Mucosa of stomach (tissue), 1 donor: ENCODE data around the gene TEKT2.
A peak's percentile ranks its signal among the peaks of the same experiment; 100 is the strongest.

Source experiments
- H3K27me3 ChIP-seq: one replicate; pipeline ENCODE4 v1.7.0; 2013; ENCODE audit warnings: mild to moderate bottlenecking, low read length; ENCODE audit not compliant: control insufficient read depth, insufficient read depth
- H3K36me3 ChIP-seq: one replicate; pipeline ENCODE4 v1.7.0; 2013; ENCODE audit warnings: low read length; ENCODE audit not compliant: control insufficient read depth, insufficient read depth
- H3K4me1 ChIP-seq: one replicate; pipeline ENCODE4 v1.7.0; 2013; ENCODE audit warnings: mild to moderate bottlenecking, low read length; ENCODE audit not compliant: control insufficient read depth, insufficient read depth
- H3K4me3 ChIP-seq: one replicate; pipeline ENCODE4 v1.7.0; 2013; ENCODE audit warnings: low read length
- H3K9ac ChIP-seq: one replicate; pipeline ENCODE4 v1.7.0; 2013; ENCODE audit warnings: mild to moderate bottlenecking, low read length, moderate library complexity
- H3K9me3 ChIP-seq: one replicate; pipeline ENCODE4 v1.7.0; 2013; ENCODE audit warnings: mild to moderate bottlenecking, low read length, moderate library complexity; ENCODE audit not compliant: control insufficient read depth
- donor health status: Pancreatic carcinoma.

The TEKT2 gene

GRCh38 chr1:36080236-36080635 lies 3.7 kb upstream of the TEKT2 start:
- Histone ChIP-seq H3K27me3 (peaks cover 20% of the 10 kb centered on the region), H3K4me3 (no peak overlapping the region), H3K9me3 (no peaks in the 10 kb centered on the region), H3K36me3 (no peaks in the 10 kb centered on the region), H3K4me1 (peaks cover 9% of the 10 kb centered on the region), H3K9ac (no peak overlapping the region)

DNA sequence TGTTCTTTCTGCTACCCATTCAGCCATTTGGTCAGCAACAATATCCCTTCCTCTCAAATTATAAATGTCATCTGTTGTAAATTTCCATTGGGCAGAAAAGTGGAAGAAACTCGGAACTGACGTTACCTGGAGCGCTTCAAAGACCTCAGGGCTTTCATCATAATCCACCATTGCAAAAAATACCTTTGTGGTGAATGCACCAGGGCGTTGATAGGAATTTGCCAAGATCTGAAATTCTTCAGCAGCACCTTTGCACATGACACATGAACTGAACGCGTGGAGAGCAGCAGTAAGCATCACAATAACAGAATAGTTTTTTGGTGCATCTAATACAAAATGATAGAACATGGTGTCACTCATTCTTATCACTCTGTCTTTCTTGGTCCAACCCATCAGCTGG lies 3.1 kb upstream of the TEKT2 start:
- Histone ChIP-seq H3K9me3 (no peaks in the 10 kb centered on the region), H3K36me3 (no peaks in the 10 kb centered on the region), H3K9ac (no peak overlapping the region), H3K27me3 (peaks cover 20% of the 10 kb centered on the region), H3K4me3 (no peak overlapping the region), H3K4me1 (peaks cover 9% of the 10 kb centered on the region)

GRCh38 chr1:36081926-36082485 lies 1.9 kb upstream of the TEKT2 start:
- Histone ChIP-seq H3K4me1 (peaks cover 9% of the 10 kb centered on the region), H3K36me3 (no peaks in the 10 kb centered on the region), H3K27me3 (peaks cover 20% of the 10 kb centered on the region), H3K4me3 (no peak overlapping the region), H3K9me3 (no peaks in the 10 kb centered on the region), H3K9ac (no peak overlapping the region)

DNA sequence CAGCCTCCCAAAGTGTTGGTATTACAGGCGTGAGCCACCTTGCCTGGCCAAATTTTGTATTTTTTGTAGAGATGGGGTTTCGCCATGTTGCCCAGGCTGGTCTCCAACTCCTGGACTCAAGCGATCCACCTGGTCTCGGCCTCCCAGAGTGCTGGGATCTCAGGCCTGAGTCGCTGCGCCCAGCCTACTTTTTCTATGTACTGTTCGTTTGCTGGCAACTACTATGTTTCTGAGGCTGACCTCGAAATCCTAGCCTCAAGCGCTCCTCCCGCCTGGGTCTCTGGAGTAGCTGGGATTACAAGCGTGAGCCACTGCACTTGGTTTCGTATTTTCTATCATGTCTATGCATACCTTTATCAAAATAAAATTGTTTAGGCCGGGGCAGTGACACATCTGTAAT lies 675 bp upstream of the TEKT2 start:
- peaks cover 10% of the 10 kb centered on the region for H3K4me1 ChIP-seq
- H3K9me3 ChIP-seq: no peaks in the 10 kb centered on the region
- no peak overlapping the region for H3K4me3 ChIP-seq
- no peak overlapping the region for H3K9ac ChIP-seq
- peaks cover 20% of the 10 kb centered on the region for H3K27me3 ChIP-seq
- no peaks in the 10 kb centered on the region for H3K36me3 ChIP-seq

DNA sequence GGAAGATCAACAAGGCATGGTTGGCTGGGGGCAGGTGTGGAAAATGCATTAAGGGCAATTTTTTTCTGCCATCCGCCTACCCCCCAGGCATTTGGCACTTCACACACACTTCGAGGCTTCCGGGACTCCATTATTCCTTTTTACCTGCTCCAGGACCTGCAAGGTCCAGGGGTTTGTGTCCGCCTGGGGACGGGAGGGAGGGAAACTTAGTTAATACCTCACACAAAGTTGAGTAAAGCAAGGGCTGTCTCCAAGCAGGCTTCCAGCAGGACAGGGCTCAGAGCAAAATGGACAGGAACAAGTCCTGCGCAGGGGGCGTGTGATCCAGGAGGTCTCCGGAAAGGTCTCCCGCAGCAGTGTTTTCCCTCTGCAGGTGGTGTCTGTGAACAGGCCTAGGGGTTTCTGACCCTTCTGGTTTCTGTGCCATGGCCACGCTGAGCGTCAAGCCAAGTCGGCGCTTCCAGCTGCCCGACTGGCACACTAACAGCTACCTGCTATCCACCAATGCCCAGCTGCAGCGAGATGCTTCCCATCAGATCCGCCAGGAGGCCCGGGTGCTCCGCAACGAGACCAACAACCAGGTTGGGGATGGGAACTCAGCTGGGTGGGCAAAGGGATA lies 712 bp downstream of the TEKT2 start:
- H3K4me3 ChIP-seq: peak overlapping the region; percentile 38
- H3K4me1 ChIP-seq: peaks cover 13% of the 10 kb centered on the region
- no peaks in the 10 kb centered on the region for H3K9me3 ChIP-seq
- H3K36me3 ChIP-seq: no peaks in the 10 kb centered on the region
- peak overlapping the region; percentile 66 for H3K9ac ChIP-seq
- peaks cover 20% of the 10 kb centered on the region for H3K27me3 ChIP-seq

DNA sequence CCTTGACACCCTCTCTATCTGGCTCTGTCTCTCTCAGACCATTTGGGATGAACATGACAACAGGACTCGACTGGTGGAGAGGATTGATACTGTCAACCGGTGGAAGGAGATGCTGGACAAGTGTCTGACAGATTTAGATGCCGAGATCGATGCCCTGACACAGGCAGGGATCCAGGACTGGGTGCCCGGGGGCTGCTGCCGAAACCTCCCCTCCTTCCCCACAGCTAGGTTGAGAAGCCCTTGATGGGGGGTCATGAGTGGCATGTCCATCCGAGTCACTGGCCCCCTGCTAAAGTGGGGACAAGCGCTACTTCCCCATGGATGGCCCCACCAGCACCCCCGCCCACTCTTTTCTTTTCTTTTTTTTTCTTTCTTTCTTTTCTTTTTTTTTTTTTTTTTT lies 1.2 kb downstream of the TEKT2 start:
- H3K27me3 ChIP-seq: peaks cover 20% of the 10 kb centered on the region
- no peaks in the 10 kb centered on the region for H3K9me3 ChIP-seq
- no peak overlapping the region for H3K4me3 ChIP-seq
- H3K4me1 ChIP-seq: peaks cover 13% of the 10 kb centered on the region
- H3K9ac ChIP-seq: no peak overlapping the region
- no peaks in the 10 kb centered on the region for H3K36me3 ChIP-seq

- peaks cover 20% of the 10 kb centered on the region for H3K27me3 ChIP-seq
- no peak overlapping the region for H3K4me3 ChIP-seq
- H3K9ac ChIP-seq: no peak overlapping the region
- H3K9me3 ChIP-seq: no peaks in the 10 kb centered on the region
- H3K4me1 ChIP-seq: peaks cover 13% of the 10 kb centered on the region
- no peaks in the 10 kb centered on the region for H3K36me3 ChIP-seq
Observed at GRCh38 chr1:36085686-36086526, 2.0 kb downstream of the TEKT2 start.

- Histone ChIP-seq H3K9me3 (no peaks in the 10 kb centered on the region), H3K4me1 (peaks cover 13% of the 10 kb centered on the region), H3K9ac (no peak overlapping the region), H3K36me3 (peaks cover 3% of the 10 kb centered on the region), H3K27me3 (peaks cover 20% of the 10 kb centered on the region), H3K4me3 (no peak overlapping the region)
Observed at GRCh38 chr1:36086529-36087232, 2.8 kb downstream of the TEKT2 start.

- peaks cover 13% of the 10 kb centered on the region for H3K4me1 ChIP-seq
- peaks cover 9% of the 10 kb centered on the region for H3K36me3 ChIP-seq
- no peak overlapping the region for H3K9ac ChIP-seq
- no peaks in the 10 kb centered on the region for H3K9me3 ChIP-seq
- no peak overlapping the region for H3K4me3 ChIP-seq
- peaks cover 17% of the 10 kb centered on the region for H3K27me3 ChIP-seq
Observed at GRCh38 chr1:36087233-36088123, 3.6 kb downstream of the TEKT2 start.

- Histone ChIP-seq H3K4me3 (peak overlapping the region; percentile 24), H3K9me3 (no peaks in the 10 kb centered on the region), H3K27me3 (peaks cover 17% of the 10 kb centered on the region), H3K36me3 (peaks cover 16% of the 10 kb centered on the region), H3K4me1 (peaks cover 13% of the 10 kb centered on the region), H3K9ac (peak overlapping the region; percentile 79)
Observed at GRCh38 chr1:36088265-36088576, 4.3 kb downstream of the TEKT2 start.

- Histone ChIP-seq H3K9me3 (no peaks in the 10 kb centered on the region), H3K4me1 (peaks cover 13% of the 10 kb centered on the region), H3K9ac (peak within 1 kb of the TSS; percentile 79), H3K4me3 (peak within 1 kb of the TSS; percentile 24), H3K27me3 (peaks cover 14% of the 10 kb centered on the region), H3K36me3 (peaks cover 19% of the 10 kb centered on the region)
Observed at GRCh38 chr1:36088577-36089392, 4.9 kb downstream of the TEKT2 start, which contains the start of gene ADPRS. TSS of gene ADPRS (plus strand) at chr1:36088892. CDS start at chr1:36088905, 13 bp downstream.
